BE2C (cell line): ENCODE results near the gene PHKB.

Source experiments
- DNase-seq: peaks from one replicate; pipeline ENCODE4 v3.0.0-alpha.2; 2020
- H3K27me3 ChIP-seq: fragments of 250-450 bp; sonication (Bioruptor Pico); 2 replicates; pipeline ENCODE4 v1.5.1; 2020; ENCODE audit warnings: mild to moderate bottlenecking
- H3K36me3 ChIP-seq: fragments of 250-450 bp; sonication (Bioruptor Pico); 2 replicates; pipeline ENCODE4 v1.5.1; 2020; ENCODE audit warnings: mild to moderate bottlenecking
- H3K4me1 ChIP-seq: fragments of 250-450 bp; sonication (Bioruptor Pico); 2 replicates; pipeline ENCODE4 v1.5.1; 2020
- H3K4me3 ChIP-seq: 2 replicates; pipeline ENCODE4 v1.5.1; 2011; ENCODE audit warnings: low read depth, low read length
- H3K9me3 ChIP-seq: fragments of 250-450 bp; sonication (Bioruptor Pico); 2 replicates; pipeline ENCODE4 v1.5.1; 2020
- TF ChIP-seq, protein P1 (sequence below): IDR thresholded peaks from 2 replicates; pipeline ENCODE4 v1.5.1; 2012; ENCODE audit warnings: mild to moderate bottlenecking, low read depth, low read length

The PHKB gene

DNA sequence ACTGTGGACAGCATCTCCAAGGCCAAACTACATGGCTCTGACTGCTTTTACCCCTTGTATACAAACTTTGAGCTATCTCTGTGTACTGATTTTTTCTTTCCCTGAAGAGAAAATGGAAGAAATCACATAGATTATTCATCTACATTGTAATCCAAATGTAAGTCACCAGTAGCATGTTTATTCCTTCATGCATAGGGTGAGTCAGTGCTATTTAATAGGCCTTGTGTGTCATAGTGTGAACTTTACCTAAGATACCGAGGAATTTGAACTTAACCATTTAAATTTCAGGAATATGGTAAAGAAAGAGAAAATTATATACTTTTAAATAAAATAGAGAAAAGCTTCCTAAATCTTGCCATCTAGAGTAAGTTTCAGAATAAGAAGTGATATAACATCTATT is 16.5 kb downstream of the PHKB start:
- no peak for DNase-seq
- peaks cover 3% of the 10 kb centered on the region; the same call in 1 of the 2 replicates for H3K4me1 ChIP-seq
- TF ChIP-seq, protein P1, sequence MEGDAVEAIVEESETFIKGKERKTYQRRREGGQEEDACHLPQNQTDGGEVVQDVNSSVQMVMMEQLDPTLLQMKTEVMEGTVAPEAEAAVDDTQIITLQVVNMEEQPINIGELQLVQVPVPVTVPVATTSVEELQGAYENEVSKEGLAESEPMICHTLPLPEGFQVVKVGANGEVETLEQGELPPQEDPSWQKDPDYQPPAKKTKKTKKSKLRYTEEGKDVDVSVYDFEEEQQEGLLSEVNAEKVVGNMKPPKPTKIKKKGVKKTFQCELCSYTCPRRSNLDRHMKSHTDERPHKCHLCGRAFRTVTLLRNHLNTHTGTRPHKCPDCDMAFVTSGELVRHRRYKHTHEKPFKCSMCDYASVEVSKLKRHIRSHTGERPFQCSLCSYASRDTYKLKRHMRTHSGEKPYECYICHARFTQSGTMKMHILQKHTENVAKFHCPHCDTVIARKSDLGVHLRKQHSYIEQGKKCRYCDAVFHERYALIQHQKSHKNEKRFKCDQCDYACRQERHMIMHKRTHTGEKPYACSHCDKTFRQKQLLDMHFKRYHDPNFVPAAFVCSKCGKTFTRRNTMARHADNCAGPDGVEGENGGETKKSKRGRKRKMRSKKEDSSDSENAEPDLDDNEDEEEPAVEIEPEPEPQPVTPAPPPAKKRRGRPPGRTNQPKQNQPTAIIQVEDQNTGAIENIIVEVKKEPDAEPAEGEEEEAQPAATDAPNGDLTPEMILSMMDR, result no peak

DNA sequence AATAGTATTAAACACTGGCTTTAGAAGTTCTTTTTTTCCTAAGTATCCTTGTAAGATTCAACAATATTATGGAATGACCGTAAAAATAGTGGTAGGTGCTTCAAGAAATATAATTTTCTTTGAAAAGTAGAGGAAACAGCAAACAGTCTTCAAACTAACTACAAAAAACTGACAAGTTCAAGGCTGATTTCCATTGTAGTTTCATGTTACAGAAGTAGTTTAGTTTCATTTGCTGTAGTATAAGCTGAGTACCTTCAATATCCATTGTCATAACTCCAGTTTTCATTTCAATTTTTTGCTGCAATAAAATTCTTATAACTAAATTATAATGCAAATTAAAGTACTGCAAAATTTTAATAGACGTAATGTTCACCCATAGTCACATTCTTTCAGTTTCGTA is 19.3 kb downstream of the PHKB start:
- no peak overlapping the region for H3K4me3 ChIP-seq
- TF ChIP-seq, protein P1, result no peak
- no peaks in the 10 kb centered on the region; the same call in 1 of the 2 replicates for H3K36me3 ChIP-seq
- no peak for DNase-seq
- no peaks in the 10 kb centered on the region for H3K27me3 ChIP-seq
- no peaks in the 10 kb centered on the region for H3K9me3 ChIP-seq
- peaks cover 3% of the 10 kb centered on the region; the same call in 1 of the 2 replicates for H3K4me1 ChIP-seq

More for the DNA sequence above, 16.5 kb downstream of the PHKB start:
- Histone ChIP-seq H3K4me3 (no peak overlapping the region), H3K27me3 (no peaks in the 10 kb centered on the region), H3K36me3 (no peaks in the 10 kb centered on the region; the same call in 1 of the 2 replicates), H3K9me3 (no peaks in the 10 kb centered on the region)

DNA sequence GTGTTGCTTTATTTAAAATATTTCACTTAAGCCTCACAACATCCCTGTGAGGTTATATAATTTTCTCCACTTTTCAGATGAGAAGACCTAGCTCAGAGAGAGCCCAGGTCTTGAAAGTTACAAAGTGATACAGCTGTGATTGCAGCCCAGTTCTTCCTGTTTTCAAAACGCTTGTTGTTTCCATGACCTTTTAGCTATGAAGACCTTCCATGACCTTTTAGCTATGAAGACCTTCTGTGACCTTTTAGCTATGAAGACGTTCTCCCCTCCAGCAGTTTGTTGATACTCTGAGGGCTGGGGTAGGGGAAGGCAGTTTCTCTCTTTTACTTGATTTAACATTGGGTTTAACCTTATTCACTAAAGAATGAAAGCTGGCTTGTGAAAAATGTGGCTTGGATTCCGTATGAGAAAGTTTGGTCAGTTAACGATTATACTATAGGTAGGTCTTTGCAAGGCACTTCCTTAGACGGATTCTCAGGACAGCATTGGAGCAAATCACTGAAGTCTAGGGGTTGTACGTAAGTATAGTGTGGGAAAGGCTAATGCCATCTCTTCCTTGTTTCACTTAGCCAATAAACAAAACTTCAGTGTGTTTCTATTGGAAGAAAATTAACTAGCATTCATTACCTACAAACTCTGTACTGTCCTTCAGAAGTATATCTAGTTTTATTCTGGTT is 20.7 kb downstream of the PHKB start:
- H3K4me1 ChIP-seq, result peaks cover 3% of the 10 kb centered on the region; the same call in 1 of the 2 replicates
- DNase-seq, result no peak
- TF ChIP-seq, protein P1, result no peak
- H3K4me3 ChIP-seq, result no peak overlapping the region
- no peaks in the 10 kb centered on the region for H3K27me3 ChIP-seq
- H3K9me3 ChIP-seq, result no peaks in the 10 kb centered on the region
- no peaks in the 10 kb centered on the region; the same call in 1 of the 2 replicates for H3K36me3 ChIP-seq

DNA sequence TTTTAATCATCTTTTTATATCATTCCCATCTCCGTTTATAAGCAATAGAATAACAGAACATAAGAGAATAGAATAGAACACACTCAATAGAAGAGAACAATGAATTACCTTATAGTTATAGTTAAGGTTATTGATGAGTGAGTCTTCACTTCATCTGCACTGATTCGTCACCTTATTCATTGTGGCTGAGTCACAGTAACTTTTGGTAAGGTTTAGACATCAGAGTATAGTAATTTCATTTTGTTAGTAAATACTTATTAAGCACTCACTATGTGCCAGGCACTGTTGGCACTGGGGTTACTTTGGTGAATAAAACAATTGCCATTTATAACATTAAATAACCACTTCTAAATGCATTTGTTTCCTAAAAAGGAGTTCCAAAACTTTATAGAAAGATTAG is 22.5 kb downstream of the PHKB start:
- TF ChIP-seq, protein P1, result no peak
- no peaks in the 10 kb centered on the region for H3K27me3 ChIP-seq
- H3K4me1 ChIP-seq, result peaks cover 3% of the 10 kb centered on the region; the same call in 1 of the 2 replicates
- no peak for DNase-seq
- no peak overlapping the region for H3K4me3 ChIP-seq
- no peaks in the 10 kb centered on the region for H3K36me3 ChIP-seq
- H3K9me3 ChIP-seq, result no peaks in the 10 kb centered on the region

DNA sequence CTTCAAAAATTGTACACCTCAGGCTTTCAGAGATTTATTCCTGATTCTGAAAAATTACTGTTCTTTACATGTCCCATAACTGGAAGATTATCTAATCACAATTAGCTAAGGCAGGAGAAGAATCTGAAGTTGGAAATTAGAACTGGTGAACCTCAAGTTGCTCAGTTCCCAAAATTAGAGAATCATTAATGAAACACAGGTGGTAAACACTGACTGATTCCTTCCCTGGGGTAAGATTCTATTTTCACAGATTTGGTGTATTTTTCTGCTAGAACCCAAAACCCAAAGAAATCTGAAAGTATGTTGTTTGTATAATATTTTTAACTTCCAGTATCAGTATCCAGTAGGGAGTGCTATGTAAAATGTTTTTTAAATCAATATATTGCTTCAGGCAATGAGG is 25.7 kb downstream of the PHKB start:
- DNase-seq, result no peak
- no peaks in the 10 kb centered on the region for H3K36me3 ChIP-seq
- H3K9me3 ChIP-seq, result no peaks in the 10 kb centered on the region
- no peak overlapping the region for H3K4me3 ChIP-seq
- no peaks in the 10 kb centered on the region for H3K27me3 ChIP-seq
- no peaks in the 10 kb centered on the region for H3K4me1 ChIP-seq
- TF ChIP-seq, protein P1, result no peak

DNA sequence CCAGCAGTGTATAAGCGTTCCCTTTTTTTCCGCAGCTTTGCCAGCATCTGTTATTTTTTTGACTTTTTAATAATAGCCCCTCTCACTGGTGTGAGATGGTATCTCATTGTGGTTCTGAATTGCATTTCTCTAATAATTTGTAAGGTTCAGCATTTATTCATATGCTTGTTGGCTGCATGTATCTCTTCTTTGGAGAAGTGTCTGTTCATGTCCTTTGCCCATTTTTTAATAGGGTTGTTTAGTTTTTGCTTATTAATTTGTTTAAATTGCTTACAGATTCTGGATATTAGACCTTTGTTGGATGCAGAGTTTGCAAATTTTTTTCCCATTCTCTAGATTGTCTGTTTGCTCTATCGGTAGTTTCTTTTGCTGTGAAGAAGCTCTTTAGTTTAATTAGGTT is 26.9 kb downstream of the PHKB start:
- H3K9me3 ChIP-seq, result no peaks in the 10 kb centered on the region
- H3K4me1 ChIP-seq, result peaks cover 4% of the 10 kb centered on the region; the same call in 1 of the 2 replicates
- H3K4me3 ChIP-seq, result no peak overlapping the region
- TF ChIP-seq, protein P1, result no peak
- H3K27me3 ChIP-seq, result no peaks in the 10 kb centered on the region
- DNase-seq, result no peak
- no peaks in the 10 kb centered on the region for H3K36me3 ChIP-seq
